Activated CD4-positive, alpha-beta T cell treated with anti-CD3 and anti-CD28 coated beads, Interleukin-2, amount 50 U/mL, for 24 hours (primary cell): ENCODE measurements around the gene TRIM71.
"Not testable (repeated sequence)": the region's sequence is repeated elsewhere in the genome, so short reads cannot be mapped to it uniquely, and the experiment has no call there.

Experiments
- DNase-seq, 2 donors: peaks; one replicate each; pipeline ENCODE4 v3.0.0-alpha.2; 2020; ENCODE audit warnings: low read depth in 1 of 2, low spot score in 1 of 2

The TRIM71 gene

DNA sequence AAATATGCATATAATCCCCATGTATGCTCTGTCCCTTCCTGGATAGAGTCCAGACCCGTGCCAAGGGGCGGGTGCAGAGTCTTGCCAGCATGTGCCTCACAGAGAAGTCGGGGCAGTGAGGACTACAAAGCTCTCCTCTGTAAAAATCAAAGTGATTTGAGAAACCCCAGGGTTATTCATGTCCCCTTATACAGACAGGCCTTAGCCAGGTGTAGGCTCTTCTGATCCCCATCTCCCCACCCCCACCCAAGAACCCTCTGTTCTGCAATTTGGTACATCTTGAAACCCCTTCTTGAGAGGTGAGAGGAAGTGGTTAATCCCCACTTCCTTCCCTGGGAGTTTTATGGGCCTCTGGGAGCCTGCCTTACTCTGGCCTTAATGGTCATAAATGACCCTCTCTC lies 24.7 kb downstream of the TRIM71 start:
- DNase-seq, result no peak

GRCh38 chr3:32842987-32843386 lies 25.2 kb downstream of the TRIM71 start:
- no peak for DNase-seq

GRCh38 chr3:32843510-32844321 lies 25.9 kb downstream of the TRIM71 start:
- no peak for DNase-seq

GRCh38 chr3:32844322-32844654 lies 26.5 kb downstream of the TRIM71 start:
- DNase-seq, result no peak

DNA sequence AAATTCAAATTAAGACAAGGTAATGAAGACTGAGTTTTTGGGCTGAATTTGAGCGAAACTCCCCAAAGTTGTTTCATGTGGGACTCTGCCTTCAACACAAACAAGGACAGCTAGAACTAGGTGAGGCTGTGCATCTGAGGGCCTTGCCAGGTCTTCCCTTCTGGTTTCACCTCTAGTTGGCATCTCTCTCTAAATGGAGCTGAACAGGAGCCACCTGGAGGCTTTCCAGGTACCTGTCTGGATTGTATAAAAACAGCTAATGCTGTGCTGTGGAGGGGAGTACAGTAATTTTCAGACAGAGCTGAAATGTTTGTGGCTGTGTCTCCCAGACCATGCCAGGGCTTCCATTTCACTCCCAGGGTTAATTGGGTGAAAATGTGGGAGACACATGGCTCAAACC lies 27.1 kb downstream of the TRIM71 start:
- DNase-seq, result no peak

DNA sequence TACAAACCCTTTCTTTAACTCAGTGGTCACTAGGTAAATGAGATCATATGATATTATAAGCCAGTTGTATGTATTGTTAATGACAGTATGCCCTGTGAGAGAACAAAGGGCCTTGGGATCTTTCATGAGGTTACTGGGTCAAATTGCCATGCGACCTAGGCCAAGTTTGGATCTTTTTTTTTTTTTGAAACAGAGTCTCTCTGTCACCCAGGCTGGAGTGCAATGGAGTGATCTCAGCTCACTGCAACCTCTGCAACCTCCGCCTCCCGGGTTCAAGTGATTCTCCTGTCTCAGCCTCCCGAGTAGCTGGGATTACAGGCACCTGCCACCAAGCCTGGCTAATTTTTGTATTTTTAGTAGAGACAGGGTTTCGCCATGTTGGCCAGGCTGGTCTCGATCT lies 27.7 kb downstream of the TRIM71 start:
- not testable (repeated sequence) for DNase-seq

GRCh38 chr3:32847045-32847444 lies 29.2 kb downstream of the TRIM71 start:
- not testable (repeated sequence) for DNase-seq

GRCh38 chr3:32847528-32847927 lies 29.7 kb downstream of the TRIM71 start:
- no peak for DNase-seq

DNA sequence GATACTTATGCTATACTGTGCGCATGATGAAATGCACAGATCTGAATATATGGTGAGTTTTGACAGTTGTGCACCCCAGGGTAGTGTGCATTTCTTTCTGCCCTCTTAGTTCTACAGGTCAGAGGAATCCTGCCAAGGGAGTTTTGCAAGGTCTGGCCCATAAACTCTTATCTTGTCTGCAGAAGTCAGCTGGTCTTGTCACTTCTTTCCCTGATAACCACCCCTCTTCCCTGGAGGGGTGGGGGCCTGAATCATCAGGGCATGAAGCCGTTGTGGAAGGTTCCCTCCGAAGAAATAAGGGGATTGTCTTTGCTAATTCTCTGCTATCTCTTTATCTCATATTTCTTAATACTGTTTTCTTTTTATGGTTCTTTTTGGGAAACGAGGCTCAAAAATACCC lies 30.4 kb downstream of the TRIM71 start:
- no peak for DNase-seq

- DNase-seq, result no peak
Measured at GRCh38 chr3:32849046-32849445, 31.2 kb downstream of the TRIM71 start.

DNA sequence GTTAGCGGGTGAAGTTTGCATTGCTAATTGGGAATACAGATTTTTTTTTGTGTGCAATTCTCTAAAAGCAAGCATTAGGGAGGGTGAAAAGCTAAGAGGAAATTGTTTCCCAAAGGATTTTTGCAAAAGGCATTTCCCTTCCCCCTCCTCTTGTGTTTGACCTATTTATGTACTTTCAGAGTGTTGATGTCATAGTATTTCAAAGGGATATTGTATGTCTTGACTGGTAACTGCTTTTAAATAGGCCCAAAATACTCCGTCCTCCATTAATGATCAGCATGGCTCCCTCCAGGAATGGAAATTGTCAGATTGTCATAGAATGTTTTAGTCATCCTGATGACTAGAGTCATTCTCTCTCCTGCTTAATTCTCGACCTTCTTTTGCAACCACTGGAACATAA lies 32.4 kb downstream of the TRIM71 start:
- DNase-seq, result no peak

DNA sequence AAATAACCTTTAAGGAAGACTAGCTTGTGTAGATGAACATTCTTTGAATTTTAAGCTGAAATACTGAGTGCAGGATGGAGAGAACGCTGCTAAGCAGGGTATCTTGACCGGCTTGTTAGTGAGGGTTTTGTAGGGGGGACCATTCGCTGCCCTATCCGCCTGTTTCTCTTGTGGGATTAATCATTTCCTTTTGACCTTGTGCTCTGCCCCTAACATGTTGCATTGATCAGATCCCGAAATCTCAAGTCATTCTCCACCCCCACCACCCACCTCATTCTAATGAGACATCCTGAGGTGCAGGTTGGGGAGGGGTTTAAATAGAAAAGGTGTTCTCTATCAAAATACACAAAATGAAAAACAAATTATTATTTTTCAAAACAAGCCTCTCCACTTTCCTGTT lies 32.8 kb downstream of the TRIM71 start:
- DNase-seq, result no peak

DNA sequence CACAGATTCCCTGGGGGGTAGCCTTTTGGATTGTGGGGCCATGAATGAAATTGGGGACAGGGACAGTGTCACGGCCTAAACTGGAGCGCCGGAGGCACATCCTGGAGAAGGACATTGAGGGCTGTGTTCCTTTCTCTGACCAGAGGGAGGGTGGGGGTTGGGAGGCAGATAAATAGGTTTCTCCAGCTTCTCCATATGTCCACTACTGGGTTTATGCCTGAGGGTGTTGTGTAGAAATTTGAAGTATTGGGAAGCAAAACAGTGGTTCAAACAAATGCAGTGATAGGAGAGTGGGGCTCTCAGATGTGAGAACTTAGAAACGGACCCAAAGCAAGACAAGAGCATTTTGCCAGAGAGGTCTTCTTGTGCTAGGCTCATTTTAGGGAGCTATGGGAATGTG lies 34.3 kb downstream of the TRIM71 start:
- DNase-seq, result no peak

DNA sequence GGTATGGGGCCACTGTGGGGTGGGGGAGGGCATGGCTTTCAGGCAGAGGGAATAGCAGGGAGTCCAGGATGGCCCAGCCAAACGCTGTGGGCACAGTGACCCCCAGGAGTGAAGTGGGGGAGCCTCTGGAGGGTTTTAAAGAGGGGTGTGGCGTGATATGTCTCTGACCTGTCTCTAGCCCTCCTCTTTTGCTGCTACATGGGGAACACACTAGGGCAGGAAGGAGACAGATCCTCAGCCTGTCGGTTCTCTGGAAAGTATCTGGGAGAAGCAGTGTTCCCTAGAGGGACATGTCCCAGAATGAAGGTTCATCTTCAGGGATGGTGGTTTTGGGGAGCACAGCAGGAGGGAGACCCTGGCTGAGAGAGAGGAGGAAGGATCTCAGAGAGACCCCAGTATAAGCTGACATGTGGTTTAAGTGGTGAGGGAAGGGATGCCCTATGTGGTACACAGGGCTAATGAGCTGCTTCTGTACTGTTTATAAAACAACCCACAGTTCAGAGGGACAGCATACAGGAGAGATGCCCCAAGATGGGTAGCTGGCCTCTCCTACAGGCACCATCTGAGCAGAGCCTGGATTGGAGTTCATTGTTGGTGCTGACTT lies 37.7 kb downstream of the TRIM71 start:
- no peak for DNase-seq

- no peak for DNase-seq
Measured at GRCh38 chr3:32856355-32856889, 38.6 kb downstream of the TRIM71 start.

DNA sequence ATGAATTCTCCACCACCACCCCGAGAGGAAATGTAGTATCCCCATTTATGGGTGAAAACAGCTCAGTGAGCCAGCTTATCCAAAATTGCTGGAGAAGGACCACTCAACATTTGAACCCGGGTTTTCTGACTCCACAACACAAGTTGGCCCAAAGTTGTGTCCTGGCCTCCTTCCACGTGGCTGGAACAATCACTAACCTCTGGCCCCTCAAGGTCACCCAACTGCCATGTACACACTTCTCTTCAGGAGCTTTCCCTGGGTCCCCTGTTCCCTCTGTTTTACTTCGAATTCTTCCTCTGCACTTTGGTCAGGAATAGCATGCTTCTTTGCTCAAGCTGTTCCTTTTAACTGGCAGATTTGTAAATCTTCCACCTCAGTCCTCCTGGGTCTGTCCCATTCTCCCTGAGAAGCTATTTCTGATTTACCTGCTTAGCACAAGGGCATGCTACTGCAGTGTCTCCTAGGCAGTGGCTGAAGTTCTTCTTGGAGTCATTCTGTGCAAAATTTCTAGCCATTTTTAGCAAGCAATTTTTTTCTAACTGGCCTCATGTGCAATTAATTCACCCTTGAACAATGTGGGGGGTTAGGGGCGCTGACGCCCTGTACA lies 39.2 kb downstream of the TRIM71 start:
- no peak for DNase-seq

GRCh38 chr3:32857921-32858320 lies 40.1 kb downstream of the TRIM71 start:
- no peak for DNase-seq

GRCh38 chr3:32859604-32860237 lies 41.9 kb downstream of the TRIM71 start:
- DNase-seq, result no peak

GRCh38 chr3:32860499-32860898 lies 42.7 kb downstream of the TRIM71 start:
- no peak for DNase-seq

GRCh38 chr3:32861681-32862080 lies 43.9 kb downstream of the TRIM71 start:
- DNase-seq, result no peak

- DNase-seq, result no peak
Measured at GRCh38 chr3:32862247-32862935, 44.6 kb downstream of the TRIM71 start.
